IPS DF 4.7 (cell line): ENCODE measurements around the gene TRAFD1.

Experiments used
- DNase-seq: peaks from one replicate; pipeline ENCODE4 v3.0.0-alpha.2; 2013; ENCODE audit warnings: low spot score; ENCODE audit errors: extremely low read depth

Gene TRAFD1

DNA sequence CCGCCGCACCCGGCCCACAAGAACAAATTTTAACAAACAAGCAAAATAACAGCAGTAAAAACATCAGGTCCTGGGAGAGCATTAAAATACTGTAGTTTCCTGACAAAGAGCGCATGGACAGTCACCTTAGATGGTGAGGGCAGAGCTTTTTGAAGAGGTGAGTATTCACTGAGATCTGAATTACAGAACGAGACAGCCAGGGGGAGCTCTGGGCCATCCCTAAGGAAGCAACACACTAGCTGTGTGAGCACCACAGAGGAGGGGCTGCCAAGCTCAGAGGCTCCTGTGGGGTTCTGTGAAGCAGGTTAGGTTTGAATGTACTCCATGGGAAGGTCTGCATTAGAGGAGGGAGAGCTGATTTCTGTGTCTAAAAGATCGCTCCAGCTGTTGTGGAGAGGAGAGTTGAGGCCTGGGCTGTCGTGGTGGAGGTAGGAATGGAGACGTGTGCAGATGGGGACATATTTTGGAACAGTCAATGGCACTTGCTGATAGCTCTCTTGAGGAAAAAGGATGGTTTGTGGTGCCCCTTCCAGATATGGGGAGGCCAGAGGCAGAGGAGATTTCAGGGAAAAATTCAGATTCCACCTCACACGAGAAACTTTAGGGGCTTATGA, 72.9 kb downstream of the TRAFD1 start:
- DNase-seq = peak; percentile 53

DNA sequence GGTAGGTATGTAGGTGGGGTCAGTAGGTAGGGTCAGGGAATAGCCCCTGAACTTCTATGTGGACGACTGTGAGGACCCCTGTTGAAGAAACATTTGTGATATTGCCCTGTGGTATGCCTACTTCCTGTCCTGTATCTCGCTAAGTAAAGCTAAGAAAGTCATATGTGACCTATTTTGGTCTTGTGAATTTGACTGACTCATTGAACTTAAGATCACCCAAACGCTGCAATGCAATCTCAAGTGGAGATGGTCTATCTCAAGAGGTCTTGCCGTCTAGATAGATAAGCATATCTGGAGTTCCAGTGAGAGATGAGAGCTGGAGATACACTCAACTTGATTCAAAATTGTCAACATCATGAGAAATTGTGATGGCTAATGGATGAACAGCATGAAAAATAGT, 73.8 kb downstream of the TRAFD1 start:
- no peak for DNase-seq
